ENCODE data around the gene GPT2. TPM values are rescaled to one million over a fixed set of nuclear protein-coding genes. Genes with fewer than 3 reads are reported as not detected.
A peak's percentile ranks its signal among the peaks of the same experiment; 100 is the strongest.

The GPT2 gene
- total RNA-seq, 4 donors from 2014 or later, result 13.5 to 112 (median 55.7) TPM

DNA sequence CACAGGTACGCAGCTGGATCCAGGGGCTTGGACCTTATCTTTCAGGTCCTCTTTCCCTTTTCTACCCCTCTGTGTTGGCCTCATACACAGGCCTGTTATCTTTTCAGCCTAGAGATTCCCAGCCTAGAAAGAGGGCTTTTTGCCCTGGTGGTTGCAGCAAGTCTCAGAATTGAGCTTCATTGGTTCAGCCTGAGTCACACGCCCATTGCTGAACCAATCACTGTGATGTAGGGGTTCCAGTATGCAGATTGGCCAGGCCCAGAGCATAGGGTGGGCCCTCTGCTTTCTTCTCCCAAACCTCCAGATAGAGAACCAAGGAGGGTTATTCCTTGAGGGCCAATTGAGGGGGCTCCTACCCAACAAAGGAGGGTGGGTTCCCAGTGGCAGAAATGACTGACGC lies 32.8 kb downstream of the GPT2 start:
- in situ Hi-C loops (cut with MboI; ENCODE audit: low sequenced_read_pairs in 4 of 4) (loop anchor here in 1 of 4 donors (25.0 kb wide), 1 partner anchor 255 kb away; no protein-coding TSS in a partner anchor), intact Hi-C loops (cut with DNase I; ENCODE audit: low total_unique reads) (no loop called here)
- DNase-seq (no peak), ATAC-seq (no peak)
- H3K27ac ChIP-seq, result no peak overlapping the region
- no peaks in the 10 kb centered on the region for H3K4me1 ChIP-seq
- peaks cover 0 to 22% of the 10 kb centered on the region in 2 donors for H3K36me3 ChIP-seq
- TF ChIP-seq POLR2A (IDR thresholded peaks at IDR 0.05), result no peak
- TF ChIP-seq, protein P1, sequence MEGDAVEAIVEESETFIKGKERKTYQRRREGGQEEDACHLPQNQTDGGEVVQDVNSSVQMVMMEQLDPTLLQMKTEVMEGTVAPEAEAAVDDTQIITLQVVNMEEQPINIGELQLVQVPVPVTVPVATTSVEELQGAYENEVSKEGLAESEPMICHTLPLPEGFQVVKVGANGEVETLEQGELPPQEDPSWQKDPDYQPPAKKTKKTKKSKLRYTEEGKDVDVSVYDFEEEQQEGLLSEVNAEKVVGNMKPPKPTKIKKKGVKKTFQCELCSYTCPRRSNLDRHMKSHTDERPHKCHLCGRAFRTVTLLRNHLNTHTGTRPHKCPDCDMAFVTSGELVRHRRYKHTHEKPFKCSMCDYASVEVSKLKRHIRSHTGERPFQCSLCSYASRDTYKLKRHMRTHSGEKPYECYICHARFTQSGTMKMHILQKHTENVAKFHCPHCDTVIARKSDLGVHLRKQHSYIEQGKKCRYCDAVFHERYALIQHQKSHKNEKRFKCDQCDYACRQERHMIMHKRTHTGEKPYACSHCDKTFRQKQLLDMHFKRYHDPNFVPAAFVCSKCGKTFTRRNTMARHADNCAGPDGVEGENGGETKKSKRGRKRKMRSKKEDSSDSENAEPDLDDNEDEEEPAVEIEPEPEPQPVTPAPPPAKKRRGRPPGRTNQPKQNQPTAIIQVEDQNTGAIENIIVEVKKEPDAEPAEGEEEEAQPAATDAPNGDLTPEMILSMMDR (IDR thresholded peaks at IDR 0.05 in 4 of 5, conservative IDR thresholded peaks at IDR 0.05 in 1 of 5), result no peak
- no peak overlapping the region for H3K4me3 ChIP-seq
- no peaks in the 10 kb centered on the region for H3K27me3 ChIP-seq
- H3K9me3 ChIP-seq, result no peaks in the 10 kb centered on the region

DNA sequence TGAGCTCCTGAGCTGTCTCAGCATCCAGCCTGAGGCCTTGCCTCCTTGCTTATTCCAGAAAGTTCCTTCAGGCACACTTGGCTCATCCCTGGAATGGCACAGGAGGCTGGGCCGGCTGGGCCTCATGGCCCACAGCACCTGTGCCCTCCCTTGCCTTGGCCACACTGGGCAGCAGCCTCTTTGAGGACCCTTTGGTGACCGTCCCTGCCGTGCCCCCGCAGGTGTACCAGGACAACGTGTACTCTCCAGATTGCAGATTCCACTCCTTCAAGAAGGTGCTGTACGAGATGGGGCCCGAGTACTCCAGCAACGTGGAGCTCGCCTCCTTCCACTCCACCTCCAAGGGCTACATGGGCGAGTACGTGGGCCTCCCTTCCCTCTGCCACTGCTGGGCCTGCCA lies 34.2 kb downstream of the GPT2 start:
- peak overlapping the region; percentile 31 to 61 (median 46) for H3K27ac ChIP-seq

DNA sequence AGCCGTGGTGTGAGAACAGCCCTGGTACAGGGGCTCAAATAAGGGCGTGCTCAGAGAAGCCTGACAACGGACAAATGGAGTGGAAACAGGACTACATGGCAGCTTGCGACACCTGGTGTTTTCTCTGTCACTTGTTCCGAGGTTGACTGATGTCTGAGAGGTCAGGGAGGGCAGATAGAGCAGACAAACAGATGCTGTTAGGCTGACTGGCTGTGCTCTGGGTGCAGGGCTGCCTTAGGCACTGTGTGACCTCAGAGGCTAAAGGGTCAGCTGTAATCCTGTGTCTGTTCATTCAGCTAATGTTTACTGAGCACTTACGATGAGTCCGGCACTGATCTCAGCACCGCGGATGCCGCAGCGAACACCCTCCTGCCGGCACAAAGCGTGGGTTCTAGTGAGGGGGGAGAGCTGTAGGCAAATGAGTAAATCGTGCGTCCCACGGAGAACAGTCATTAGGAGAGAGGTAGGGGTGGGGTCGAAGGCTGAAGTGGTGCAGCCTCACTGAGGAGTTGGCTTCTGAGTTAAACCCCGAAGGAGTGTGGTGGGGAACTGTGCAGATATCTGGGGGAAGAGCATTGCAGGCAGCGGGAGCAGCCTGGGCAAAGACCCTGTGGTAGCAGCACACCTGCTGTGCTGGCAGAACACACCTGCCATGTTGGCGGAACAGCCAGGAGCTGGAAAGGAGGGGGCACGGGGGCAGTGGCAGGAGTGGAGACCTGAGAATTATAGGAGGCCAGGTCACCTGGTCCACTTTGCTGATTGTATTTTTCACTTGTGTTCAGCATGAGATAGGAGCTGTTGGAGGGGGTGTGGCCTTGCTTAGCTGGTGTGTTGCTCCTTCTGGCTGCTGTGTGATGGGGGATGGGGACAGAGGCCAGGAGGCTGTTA lies 35.0 kb downstream of the GPT2 start:
- ATAC-seq, result peak in 1 of 2 donors; percentile 12
- Histone ChIP-seq H3K36me3 (peaks cover 0 to 12% of the 10 kb centered on the region in 2 donors), H3K4me3 (no peak overlapping the region), H3K27me3 (no peaks in the 10 kb centered on the region), H3K9me3 (no peaks in the 10 kb centered on the region), H3K27ac (peak overlapping the region; percentile 31 to 61 (median 47)), H3K4me1 (peaks cover 8 to 10% of the 10 kb centered on the region in 2 donors)
- intact Hi-C loops (cut with DNase I; ENCODE audit: low total_unique reads) (no loop called here), in situ Hi-C loops (cut with MboI; ENCODE audit: low sequenced_read_pairs in 4 of 4) (loop anchor here in 1 of 4 donors (25.0 kb wide), 1 partner anchor 257 kb away; no protein-coding TSS in a partner anchor)
- DNase-seq, result no peak
- TF ChIP-seq, protein P1 (IDR thresholded peaks at IDR 0.05 in 4 of 5, conservative IDR thresholded peaks at IDR 0.05 in 1 of 5), result no peak
- TF ChIP-seq POLR2A (IDR thresholded peaks at IDR 0.05), result no peak

More for the DNA sequence above, 34.2 kb downstream of the GPT2 start:
- intact Hi-C loops (cut with DNase I; ENCODE audit: low total_unique reads), result no loop called here
- H3K36me3 ChIP-seq, result peaks cover 0 to 15% of the 10 kb centered on the region in 2 donors
- H3K4me1 ChIP-seq, result peaks cover under 1 to 3% of the 10 kb centered on the region in 2 donors
- H3K9me3 ChIP-seq, result no peaks in the 10 kb centered on the region
- TF ChIP-seq, protein P1 (IDR thresholded peaks at IDR 0.05 in 4 of 5, conservative IDR thresholded peaks at IDR 0.05 in 1 of 5), result no peak
- TF ChIP-seq POLR2A (IDR thresholded peaks at IDR 0.05), result no peak
- ATAC-seq (no peak), DNase-seq (no peak)
- in situ Hi-C loops (cut with MboI; ENCODE audit: low sequenced_read_pairs in 4 of 4), result loop anchor here in 1 of 4 donors (25.0 kb wide), 1 partner anchor 256 kb away; no protein-coding TSS in a partner anchor
- no peak overlapping the region for H3K4me3 ChIP-seq
- H3K27me3 ChIP-seq, result no peaks in the 10 kb centered on the region

DNA sequence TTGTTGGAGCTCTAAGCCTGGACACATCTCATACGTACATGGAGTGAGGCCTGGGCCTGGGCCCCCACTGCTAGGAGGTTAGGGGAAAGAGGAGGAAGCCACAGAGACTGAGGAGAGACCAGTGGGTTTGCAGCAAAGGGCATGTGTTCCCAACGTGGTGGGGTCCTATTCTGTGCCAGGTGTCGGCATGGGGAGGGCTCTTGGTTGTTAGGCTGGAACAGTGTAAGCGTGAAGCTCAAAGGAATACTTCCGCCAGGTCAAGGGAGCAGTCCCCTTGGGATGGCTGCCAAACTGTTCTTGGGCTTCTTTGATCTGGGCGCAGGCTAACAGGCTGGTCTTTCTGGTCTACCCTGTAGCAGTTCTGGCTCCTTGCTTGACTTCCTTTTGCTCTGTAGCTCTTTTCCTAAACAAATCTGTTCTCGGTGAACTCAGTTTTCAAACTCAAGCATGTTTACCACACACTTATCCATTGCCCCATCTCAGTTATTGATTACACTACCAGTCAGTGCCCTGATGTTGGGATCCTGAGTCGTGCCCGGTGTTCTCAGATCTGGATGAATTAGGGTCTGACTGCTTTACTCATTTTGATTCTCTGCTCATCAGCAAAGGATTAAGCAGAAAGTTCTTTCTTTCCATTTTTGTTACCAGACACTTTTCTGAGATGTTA lies 36.4 kb downstream of the GPT2 start:
- no peak for DNase-seq
- intact Hi-C loops (cut with DNase I; ENCODE audit: low total_unique reads) (loop anchor here (5.0 to 10.0 kb wide), 2 partner anchors 273 to 1324 kb away; partner anchors contain the start of genes ABCC11 and LONP2), in situ Hi-C loops (cut with MboI; ENCODE audit: low sequenced_read_pairs in 4 of 4) (loop anchor here in 1 of 4 donors (25.0 kb wide), 1 partner anchor 258 kb away; no protein-coding TSS in a partner anchor)
- Histone ChIP-seq H3K36me3 (peaks cover 0 to 9% of the 10 kb centered on the region in 2 donors), H3K9me3 (no peaks in the 10 kb centered on the region), H3K27me3 (no peaks in the 10 kb centered on the region), H3K4me1 (peaks cover 14 to 24% of the 10 kb centered on the region in 2 donors), H3K27ac (peak overlapping the region in 3 of 4 donors; percentile 31 to 44 (median 34)), H3K4me3 (no peak overlapping the region)
- TF ChIP-seq, protein P1 (IDR thresholded peaks at IDR 0.05 in 4 of 5, conservative IDR thresholded peaks at IDR 0.05 in 1 of 5), result no peak
- TF ChIP-seq POLR2A (IDR thresholded peaks at IDR 0.05), result no peak
- no peak for ATAC-seq
